Endothelial cell (in vitro differentiated cells): ENCODE results near the gene FTCD. TPM values are rescaled to one million over a fixed set of nuclear protein-coding genes. Genes with fewer than 3 reads are reported as not detected.
"Not testable (repeated sequence)": the region's sequence is repeated elsewhere in the genome, so short reads cannot be mapped to it uniquely, and the experiment has no call there.

ENCODE experiments used
- DNase-seq: peaks from one replicate; pipeline ENCODE4 v3.0.0; 2021; ENCODE audit warnings: low spot score
- H3K27ac Mint-ChIP-seq: one replicate; pipeline ENCODE4 v1.8.0; 2021; ENCODE audit warnings: mixed read lengths, inconsistent platforms; ENCODE audit not compliant: unreplicated experiment
- H3K27me3 Mint-ChIP-seq: one replicate; pipeline ENCODE4 v1.8.0; 2021; ENCODE audit warnings: mild to moderate bottlenecking, moderate library complexity, mixed read lengths, inconsistent platforms; ENCODE audit not compliant: unreplicated experiment
- H3K36me3 Mint-ChIP-seq: one replicate; pipeline ENCODE4 v1.8.0; 2021; ENCODE audit warnings: mild to moderate bottlenecking, low read depth, mixed read lengths, inconsistent platforms; ENCODE audit not compliant: unreplicated experiment
- H3K4me1 Mint-ChIP-seq: one replicate; pipeline ENCODE4 v1.8.0; 2021; ENCODE audit warnings: mild to moderate bottlenecking, mixed read lengths, inconsistent platforms; ENCODE audit not compliant: unreplicated experiment
- H3K4me3 Mint-ChIP-seq: one replicate; pipeline ENCODE4 v1.8.0; 2021; ENCODE audit warnings: mild to moderate bottlenecking, mixed read lengths, inconsistent platforms; ENCODE audit not compliant: unreplicated experiment
- H3K9me3 Mint-ChIP-seq: one replicate; pipeline ENCODE4 v1.8.0; 2021; ENCODE audit warnings: mixed read lengths, inconsistent platforms; ENCODE audit not compliant: unreplicated experiment
- total RNA-seq: library from RNA; stranded (reverse); fragmentation: NEBNext Ultra II Directional; extraction: Animal tissue kit (Norgen Biotek cat#: 25700); gene quantifications from one replicate; pipeline ENCODE4 v1.2.1, GENCODE V29; 2021; ENCODE audit not compliant: unreplicated experiment
- TF ChIP-seq, protein P1 (sequence below): fragments of 200-600 bp; sonication (generic); IDR thresholded peaks from one replicate; pipeline ENCODE4 v1.5.0; 2021; ENCODE audit warnings: antibody characterized with exemption; ENCODE audit not compliant: unreplicated experiment

FTCD gene
- total RNA-seq, 1 donor from 2014 or later: 1.5 TPM

DNA sequence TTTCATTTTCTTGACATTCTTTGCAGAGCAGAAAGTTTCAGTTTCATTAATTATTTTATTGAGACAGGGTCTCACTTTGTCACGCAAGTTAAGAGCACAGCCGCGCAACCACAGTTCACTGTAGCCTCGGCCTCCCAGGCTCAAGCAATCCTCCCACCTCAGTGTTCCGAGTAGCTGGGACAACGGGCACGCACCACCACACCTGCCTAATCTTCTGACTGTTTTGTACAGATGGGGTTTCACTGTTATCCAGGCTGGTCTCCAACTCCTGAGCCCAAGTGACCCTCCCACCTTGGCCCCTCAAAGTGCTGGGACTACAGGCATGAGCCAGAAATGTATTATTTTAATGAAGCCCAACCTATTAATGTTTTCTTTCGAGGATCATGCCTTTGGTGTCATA is 31.9 kb upstream of the FTCD start:
- peaks cover 15% of the 10 kb centered on the region for H3K27me3 Mint-ChIP-seq
- no peaks in the 10 kb centered on the region for H3K9me3 Mint-ChIP-seq
- H3K4me1 Mint-ChIP-seq: peaks cover 27% of the 10 kb centered on the region
- H3K36me3 Mint-ChIP-seq: peaks cover 22% of the 10 kb centered on the region
- H3K27ac Mint-ChIP-seq: no peak overlapping the region
- no peak overlapping the region for H3K4me3 Mint-ChIP-seq
- no peak for DNase-seq
- TF ChIP-seq, protein P1, sequence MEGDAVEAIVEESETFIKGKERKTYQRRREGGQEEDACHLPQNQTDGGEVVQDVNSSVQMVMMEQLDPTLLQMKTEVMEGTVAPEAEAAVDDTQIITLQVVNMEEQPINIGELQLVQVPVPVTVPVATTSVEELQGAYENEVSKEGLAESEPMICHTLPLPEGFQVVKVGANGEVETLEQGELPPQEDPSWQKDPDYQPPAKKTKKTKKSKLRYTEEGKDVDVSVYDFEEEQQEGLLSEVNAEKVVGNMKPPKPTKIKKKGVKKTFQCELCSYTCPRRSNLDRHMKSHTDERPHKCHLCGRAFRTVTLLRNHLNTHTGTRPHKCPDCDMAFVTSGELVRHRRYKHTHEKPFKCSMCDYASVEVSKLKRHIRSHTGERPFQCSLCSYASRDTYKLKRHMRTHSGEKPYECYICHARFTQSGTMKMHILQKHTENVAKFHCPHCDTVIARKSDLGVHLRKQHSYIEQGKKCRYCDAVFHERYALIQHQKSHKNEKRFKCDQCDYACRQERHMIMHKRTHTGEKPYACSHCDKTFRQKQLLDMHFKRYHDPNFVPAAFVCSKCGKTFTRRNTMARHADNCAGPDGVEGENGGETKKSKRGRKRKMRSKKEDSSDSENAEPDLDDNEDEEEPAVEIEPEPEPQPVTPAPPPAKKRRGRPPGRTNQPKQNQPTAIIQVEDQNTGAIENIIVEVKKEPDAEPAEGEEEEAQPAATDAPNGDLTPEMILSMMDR: no peak

DNA sequence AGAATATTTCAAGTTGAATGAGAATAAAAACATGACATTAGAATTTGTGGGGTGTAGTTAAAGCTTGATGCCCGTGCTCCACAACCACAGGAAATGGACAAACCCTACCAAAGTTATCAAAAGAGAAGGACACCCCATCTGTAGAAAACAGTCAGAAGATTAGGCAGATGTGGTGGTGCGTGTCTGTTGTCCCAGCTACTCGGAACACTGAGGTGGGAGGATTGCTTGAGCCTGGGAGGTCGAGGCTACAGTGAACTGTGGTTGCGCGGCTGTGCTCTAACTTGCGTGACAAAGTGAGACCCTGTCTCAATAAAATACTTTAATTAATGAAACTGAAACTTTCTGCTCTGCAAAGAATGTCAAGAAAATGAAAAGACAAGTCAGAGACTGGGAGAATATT is 30.3 kb upstream of the FTCD start:
- Mint-ChIP-seq H3K36me3 (peaks cover 12% of the 10 kb centered on the region), H3K27ac (peak overlapping the region; percentile 52), H3K4me3 (peak overlapping the region; percentile 8), H3K4me1 (peaks cover 27% of the 10 kb centered on the region), H3K9me3 (no peaks in the 10 kb centered on the region), H3K27me3 (peaks cover 15% of the 10 kb centered on the region)
- TF ChIP-seq, protein P1: no peak
- no peak for DNase-seq

DNA sequence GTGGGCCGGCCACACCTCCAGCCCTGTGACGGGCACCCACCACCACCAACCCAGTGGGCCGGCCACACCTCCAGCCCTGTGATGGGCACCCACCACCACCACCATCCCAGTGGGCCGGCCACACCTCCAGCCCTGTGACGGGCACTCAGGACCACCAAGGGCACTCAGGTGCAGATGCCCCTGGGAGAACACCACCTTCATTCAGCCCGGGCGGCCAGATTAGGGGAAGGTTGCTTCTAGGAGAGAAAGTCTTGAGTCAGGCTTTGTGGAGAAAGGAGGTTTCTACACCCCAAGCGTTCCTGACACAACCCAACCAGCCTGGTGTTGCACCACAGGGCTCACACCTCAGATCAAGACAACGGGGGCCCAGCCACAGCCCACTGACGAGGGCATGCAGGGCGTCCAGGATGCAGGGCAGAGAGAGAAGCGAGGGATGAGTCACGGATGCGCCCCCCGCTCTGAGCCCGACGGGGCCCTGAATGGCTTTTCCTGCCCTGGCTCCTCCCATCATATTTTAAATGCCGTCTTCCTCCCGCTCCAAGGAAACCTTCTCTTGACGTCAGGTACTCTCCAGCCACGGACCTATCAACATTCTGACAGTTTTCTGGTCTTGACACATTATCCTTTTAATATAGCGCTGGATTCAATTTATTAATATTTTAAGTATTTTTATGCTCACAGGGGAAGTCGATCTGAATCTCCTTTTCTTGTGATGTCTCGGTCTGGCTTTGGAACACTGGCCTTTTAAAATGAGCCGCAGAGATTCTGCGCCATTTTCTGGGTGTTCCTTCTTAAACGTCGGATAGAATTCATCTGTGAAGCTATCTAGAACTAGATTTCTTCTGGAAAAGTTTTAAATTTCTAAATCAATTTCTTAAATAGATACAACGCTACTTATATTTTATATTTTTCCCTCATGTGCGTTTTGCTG is 29.5 kb upstream of the FTCD start:
- H3K27me3 Mint-ChIP-seq: peaks cover 13% of the 10 kb centered on the region
- TF ChIP-seq, protein P1: no peak
- H3K4me3 Mint-ChIP-seq: peak overlapping the region; percentile 87
- peaks cover 27% of the 10 kb centered on the region for H3K4me1 Mint-ChIP-seq
- no peaks in the 10 kb centered on the region for H3K9me3 Mint-ChIP-seq
- DNase-seq: peak; percentile 74
- peak overlapping the region; percentile 81 for H3K27ac Mint-ChIP-seq
- peaks cover 10% of the 10 kb centered on the region for H3K36me3 Mint-ChIP-seq

DNA sequence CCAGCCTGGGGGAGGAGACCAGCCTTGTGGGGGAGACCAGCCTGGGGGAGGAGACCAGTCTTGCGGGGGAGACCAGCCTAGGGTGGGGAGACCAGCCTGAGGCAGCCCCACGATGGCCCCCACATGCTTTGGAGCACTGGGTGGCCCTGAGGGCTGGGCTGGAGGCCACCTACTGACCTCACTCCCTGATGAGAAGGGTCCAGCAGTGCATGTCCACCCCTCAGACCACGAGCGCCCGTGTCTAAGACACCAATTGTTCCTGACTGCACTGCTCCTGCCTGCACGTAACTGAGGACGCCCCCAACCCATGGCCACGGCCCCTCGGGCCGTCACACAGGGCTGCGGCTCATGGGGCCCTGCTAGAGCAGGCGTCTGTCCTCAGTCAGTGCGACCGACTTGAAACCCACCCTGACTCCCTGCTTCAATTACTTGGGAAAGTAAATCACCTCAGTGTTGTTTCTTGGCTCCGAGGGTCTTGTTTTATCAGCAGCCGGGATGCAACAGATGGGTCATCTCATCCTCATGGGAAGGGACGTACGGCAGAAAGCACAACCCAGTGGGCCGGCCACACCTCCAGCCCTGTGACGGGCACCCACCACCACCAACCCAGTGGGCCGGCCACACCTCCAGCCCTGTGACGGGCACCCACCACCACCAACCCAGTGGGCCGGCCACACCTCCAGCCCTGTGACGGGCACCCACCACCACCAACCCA is 28.7 kb upstream of the FTCD start, which contains the start of gene SPATC1L:
SPATC1L (minus strand) TSS at position 550 of the 715 bp plus-strand sequence. CDS start 1,643 bp downstream, outside the sequence.
- peak within 1 kb of the TSS; percentile 81 for H3K27ac Mint-ChIP-seq
- peaks cover 22% of the 10 kb centered on the region for H3K4me1 Mint-ChIP-seq
- no peaks in the 10 kb centered on the region for H3K9me3 Mint-ChIP-seq
- H3K4me3 Mint-ChIP-seq: peak within 1 kb of the TSS; percentile 90
- H3K27me3 Mint-ChIP-seq: peaks cover 8% of the 10 kb centered on the region
- DNase-seq: peak; percentile 43
- TF ChIP-seq, protein P1: no peak
- peaks cover 7% of the 10 kb centered on the region for H3K36me3 Mint-ChIP-seq

DNA sequence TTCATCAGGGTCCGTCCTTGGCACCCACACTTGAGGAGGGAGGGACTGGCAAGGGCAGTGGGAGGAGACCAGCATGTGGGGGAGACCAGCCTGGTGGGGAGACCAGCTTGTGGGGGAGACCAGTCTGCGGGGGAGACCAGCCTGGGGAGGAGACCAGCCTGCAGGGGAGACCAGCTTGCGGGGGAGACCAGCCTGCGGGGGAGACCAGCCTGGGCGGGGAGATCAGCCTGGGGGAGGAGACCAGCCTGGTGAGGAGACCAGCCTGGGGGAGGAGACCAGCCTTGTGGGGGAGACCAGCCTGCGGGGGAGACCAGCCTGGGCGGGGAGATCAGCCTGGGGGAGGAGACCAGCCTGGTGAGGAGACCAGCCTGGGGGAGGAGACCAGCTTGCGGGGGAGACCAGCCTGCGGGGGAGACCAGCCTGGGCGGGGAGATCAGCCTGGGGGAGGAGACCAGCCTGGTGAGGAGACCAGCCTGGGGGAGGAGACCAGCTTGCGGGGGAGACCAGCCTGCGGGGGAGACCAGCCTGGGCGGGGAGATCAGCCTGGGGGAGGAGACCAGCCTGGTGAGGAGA is 28.0 kb upstream of the FTCD start:
- H3K36me3 Mint-ChIP-seq, H3K9me3 Mint-ChIP-seq, H3K27ac Mint-ChIP-seq, H3K27me3 Mint-ChIP-seq, DNase-seq: not testable (repeated sequence)
- H3K4me1 Mint-ChIP-seq: peaks cover 16% of the 10 kb centered on the region
- H3K4me3 Mint-ChIP-seq: peak overlapping the region; percentile 79
